Stimulated activated CD4-positive, alpha-beta T cell treated with anti-CD3 and anti-CD28 coated beads, Interleukin-4, amount 100 ng/mL, for 24 hours (primary cell): Measurements from ENCODE around the gene DOHH.
"Not testable (repeated sequence)": the region's sequence is repeated elsewhere in the genome, so short reads cannot be mapped to it uniquely, and the experiment has no call there.

Experiments used
- DNase-seq: peaks from one replicate; pipeline ENCODE4 v3.0.0-alpha.2; 2020

Gene DOHH

GRCh38 chr19:3456925-3457527 lies 43.4 kb downstream of the DOHH start:
- no peak for DNase-seq

- DNase-seq, result no peak
Observed at GRCh38 chr19:3455960-3456601, 44.4 kb downstream of the DOHH start.

DNA sequence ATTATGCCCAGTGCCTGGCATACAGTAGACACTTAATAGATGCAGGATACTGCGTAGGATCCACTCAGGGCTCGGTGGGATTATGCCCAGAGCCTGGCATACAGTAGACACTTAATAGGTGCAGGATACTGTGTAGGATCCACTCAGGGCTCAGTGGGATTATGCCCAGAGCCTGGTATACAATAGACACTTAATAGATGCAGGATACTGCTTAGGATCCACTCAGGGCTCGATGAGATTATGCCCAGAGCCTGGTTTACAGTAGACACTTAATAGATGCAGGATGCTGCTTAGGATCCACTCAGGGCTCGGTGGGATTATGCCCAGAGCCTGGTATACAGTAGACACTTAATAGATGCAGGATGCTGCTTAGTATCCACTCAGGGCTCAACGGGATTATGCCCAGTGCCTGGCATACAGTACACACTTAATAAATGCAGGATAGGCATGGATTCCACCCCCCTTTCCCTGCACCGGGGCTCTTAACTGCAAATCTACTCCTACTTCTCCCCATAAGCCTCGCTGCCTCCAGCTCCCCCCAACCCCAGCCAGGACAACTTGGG lies 45.0 kb downstream of the DOHH start:
- no peak for DNase-seq

- DNase-seq, result no peak
Observed at GRCh38 chr19:3454656-3455392, 45.6 kb downstream of the DOHH start.

DNA sequence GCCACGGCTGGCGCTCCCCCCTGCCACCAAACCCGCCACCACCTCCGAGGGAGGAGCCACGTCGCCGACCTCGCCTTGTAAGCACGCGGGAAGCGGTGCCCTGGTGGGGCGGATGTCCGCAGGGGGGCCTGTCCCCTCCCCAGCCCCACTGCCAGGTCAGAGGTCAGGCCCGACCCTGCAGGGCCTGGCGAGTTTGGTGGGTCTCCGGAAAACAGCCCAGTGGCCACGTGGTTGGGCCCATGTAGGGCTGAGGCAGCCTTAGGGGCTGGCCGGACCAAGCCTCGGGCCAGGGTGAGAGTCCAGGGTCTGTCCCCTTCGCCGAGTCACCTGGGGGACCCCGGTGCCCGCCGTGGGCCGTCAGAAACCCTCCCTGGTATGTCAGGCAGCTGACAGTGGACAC lies 46.6 kb downstream of the DOHH start:
- no peak for DNase-seq

DNA sequence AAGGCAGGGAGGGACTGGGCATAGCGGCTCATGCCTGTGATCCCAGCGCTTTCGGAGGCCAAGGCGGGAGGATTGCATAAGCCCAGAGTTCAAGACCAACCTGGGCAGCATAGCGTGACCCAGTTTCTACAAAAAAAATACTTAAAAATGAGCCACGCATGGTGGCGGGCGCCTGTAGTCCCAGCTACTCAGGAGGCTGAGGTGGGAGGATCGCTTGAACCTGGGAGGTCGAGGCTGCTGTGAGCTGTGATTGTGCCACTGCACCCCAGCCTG lies 47.6 kb downstream of the DOHH start:
- not testable (repeated sequence) for DNase-seq

DNA sequence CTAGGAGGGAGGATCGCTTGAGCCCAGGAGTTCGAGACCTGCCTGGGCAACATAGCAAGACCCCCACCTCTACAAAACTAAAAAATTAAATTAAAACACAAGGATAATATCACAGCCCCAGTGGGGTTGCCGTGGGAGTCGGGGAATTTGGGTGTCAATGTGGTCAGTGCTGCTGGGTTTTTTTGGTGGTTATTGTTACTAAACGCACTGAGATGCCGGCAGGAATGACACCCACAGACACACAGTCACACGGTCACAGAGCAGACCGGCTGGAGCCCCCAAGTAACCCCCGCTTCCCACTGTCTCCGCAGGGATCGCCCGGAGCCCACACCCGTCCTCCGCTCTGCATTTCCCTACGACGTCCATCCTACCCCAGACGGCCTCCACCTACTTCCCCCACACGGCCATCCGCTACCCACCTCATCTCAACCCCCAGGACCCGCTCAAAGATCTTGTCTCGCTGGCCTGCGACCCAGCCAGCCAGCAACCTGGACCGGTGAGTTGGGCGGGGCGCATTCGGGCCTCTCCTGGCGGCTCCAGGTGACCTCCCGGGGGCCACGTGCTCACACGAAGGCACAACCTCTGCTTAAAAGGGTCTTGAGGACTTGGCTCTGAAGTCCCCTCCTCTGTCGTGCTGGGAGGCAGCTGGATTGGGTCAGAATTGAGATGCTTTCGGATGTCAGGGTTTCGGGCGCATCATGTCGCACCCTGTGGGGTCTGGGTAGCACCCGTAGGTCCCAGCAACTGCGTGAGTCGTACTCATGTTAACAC lies 48.1 kb downstream of the DOHH start:
- no peak for DNase-seq

- no peak for DNase-seq
Observed at GRCh38 chr19:3451451-3451866, 49.0 kb downstream of the DOHH start.

- DNase-seq, result no peak
Observed at GRCh38 chr19:3450796-3451411, 49.6 kb downstream of the DOHH start.

DNA sequence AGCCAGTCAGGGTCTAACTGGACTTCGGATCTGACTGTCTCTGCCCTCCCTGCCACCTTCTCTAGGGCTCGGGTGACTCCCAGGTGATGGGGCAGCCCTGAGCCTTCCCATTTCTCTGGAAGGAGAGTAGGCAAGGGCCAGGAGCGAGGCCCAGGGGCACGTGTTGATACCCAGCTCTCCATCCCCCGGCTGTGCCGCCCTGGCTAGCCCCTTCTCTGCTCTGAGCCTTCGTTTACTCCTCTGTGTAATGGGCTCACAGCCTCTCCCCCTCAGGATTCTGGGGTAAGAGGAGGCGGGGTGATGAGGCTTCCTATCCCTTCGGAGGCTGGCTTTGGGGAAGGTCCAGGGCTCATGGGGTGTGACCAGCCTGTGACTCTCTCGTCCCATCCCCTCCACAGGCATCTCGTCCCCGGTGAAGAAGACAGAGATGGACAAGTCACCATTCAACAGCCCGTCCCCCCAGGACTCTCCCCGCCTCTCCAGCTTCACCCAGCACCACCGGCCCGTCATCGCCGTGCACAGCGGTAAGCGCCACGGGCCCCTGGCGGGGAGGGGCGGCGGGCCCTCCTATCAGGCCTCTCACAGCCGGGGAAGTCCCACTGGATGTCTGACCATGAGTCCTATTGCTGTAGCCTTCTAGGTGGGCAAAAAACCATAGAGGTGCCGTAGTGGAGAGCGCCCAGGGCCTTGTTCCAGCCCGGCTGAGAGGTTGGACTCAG lies 51.7 kb downstream of the DOHH start:
- no peak for DNase-seq

DNA sequence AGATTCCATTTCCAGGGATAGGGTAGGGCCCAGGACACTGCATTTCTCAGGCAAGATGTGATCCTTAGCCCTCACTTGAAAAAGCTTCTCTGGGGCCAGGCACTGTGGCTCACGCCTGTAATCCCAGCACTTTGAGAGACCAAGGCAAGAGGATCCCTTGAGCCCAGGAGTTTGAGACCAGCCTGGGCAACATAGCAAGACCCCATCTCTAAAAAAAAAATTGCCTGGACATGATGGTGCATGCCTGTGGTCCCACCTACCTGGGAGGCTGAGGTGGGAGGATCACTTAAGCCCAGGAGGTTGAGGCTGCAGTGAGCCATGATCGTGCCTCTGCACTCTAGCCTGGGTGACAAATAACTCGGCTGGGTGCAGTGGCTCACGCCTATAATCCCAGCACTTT lies 53.8 kb downstream of the DOHH start:
- DNase-seq, result not testable (repeated sequence)

GRCh38 chr19:3444695-3445234 lies 55.7 kb downstream of the DOHH start:
- no peak for DNase-seq

DNA sequence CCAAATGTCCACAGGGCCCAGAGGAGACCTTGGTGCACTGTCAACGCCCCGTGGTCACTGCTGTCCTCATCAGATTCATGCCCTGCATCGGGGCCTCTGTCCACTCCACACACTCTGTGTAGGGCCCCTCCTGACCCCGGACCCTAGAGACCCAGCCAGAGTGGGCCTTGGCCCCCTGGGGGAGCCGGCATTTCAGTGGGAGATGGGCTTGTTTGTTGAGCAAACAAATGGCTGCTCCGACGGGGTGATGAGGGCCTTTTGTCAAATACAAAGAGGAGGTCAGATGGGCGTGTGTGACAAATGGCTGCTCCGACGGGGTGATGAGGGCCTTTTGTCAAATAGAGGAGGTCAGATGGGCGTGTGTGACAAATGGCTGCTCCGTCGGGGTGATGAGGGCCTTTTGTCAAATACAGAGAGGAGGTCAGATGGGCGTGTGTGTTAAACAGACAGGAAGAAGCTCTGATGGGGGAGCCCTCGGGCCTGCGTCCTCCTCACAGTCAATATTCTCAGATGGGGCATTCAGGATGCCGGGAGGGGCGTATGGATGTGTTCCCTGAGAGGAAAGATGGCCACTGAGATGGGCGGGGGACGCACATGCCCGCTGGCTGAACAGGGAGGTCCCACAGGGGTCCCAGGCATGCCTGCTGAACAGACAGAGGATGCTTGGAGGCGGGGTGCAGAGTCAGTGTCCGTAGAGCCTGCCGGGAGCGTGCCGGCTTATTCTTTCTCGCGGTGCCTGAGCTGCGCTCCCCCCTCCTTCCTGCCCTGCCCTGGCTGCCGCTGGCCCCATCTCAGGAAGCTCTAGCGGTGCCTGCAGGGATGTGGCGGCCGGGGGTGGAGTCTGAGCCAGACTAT lies 56.4 kb downstream of the DOHH start:
- no peak for DNase-seq

GRCh38 chr19:3442487-3443071 lies 57.9 kb downstream of the DOHH start:
- DNase-seq, result no peak

DNA sequence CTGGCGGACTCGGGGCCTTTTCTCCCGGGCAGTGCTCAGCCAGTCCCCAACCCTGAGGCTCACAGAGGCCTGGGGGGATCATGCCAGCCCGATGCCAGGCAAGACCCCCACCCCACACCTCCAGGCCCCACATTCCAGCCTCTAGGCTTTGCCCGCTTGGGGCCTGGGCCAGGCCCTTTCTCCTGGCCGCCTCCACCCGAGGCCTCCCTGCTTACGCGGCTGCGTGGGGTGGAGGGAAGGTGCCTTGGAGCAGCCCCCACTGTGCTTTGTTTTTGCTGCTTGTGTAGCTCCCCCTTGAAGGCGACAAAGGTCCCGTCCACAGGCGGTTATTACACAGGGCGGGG lies 58.5 kb downstream of the DOHH start:
- no peak for DNase-seq

DNA sequence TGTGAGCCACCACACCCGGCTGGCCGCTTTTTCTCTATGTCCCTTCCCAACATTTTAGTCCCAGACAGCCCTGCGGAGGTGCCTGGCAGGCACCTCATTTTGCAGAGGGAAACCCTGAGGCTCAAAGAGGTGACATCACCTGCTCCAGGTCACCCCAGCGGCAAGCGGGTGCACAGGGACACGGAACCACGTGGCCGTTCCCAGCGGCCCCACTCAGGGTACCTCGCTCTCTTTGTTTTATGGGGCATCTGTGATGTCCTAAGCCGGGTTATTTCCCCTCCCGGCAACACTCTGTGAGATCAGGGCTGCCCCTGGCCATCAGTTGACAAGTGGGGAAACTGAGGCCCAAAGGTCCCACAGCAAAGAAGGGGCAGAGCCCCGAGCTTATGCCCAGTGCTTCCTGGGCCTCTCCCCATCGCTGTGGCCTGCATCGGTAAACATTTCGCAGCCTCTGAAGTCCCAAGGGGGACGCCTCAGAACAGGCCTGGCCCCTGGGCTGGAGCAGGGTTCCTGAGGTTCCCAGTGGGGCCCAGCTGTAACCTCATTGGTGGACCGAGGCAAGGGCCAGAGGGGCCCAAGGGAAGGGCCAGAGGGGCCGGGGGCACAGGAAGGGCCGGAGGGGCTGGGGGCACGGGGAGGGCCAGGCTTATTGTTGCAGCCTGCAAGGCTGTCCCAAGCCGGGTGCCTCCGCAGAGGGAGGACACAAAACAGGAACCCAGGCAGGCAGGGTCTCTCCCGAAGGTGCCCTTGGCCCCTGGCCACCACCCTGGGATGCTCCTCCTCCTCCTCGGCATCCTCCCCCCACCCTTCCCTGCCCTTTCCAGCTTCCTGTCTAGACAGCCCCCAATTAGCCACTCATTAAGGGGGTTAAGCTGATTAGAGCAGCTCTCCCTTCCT lies 59.1 kb downstream of the DOHH start:
- DNase-seq, result no peak
